Stimulated activated naive CD8-positive, alpha-beta T cell treated with anti-CD3 and anti-CD28 coated beads, Interleukin-15, amount 100 ng/mL, for 72 hours (primary cell): ENCODE results near the gene CCM2.
"Not testable (repeated sequence)": the region's sequence is repeated elsewhere in the genome, so short reads cannot be mapped to it uniquely, and the experiment has no call there.

Source experiments
- ATAC-seq: fragments of 150-1000 bp; cut with Tn5 transposase; 2 replicates; pipeline ENCODE4 v1.10.0; 2021; ENCODE audit warnings: mild to moderate bottlenecking, moderate library complexity
- DNase-seq, 2 donors: peaks; one replicate each; pipeline ENCODE4 v3.0.0; 2021 to 2022
- H3K27ac Mint-ChIP-seq, 2 donors: one replicate each; pipeline ENCODE4 v1.8.0; 2022; ENCODE audit warnings: mild to moderate bottlenecking in 2 of 2, mixed read lengths in 2 of 2, moderate library complexity in 2 of 2
- H3K27me3 Mint-ChIP-seq: one replicate; pipeline ENCODE4 v1.8.0; 2022; ENCODE audit warnings: mixed read lengths
- H3K4me1 Mint-ChIP-seq: one replicate; pipeline ENCODE4 v1.8.0; 2022; ENCODE audit warnings: mild to moderate bottlenecking, mixed read lengths
- H3K4me3 Mint-ChIP-seq, 2 donors: one replicate each; pipeline ENCODE4 v1.8.0; 2022; ENCODE audit warnings: mild to moderate bottlenecking in 2 of 2, mixed read lengths in 2 of 2, moderate library complexity in 1 of 2
- H3K9me3 Mint-ChIP-seq, 2 donors: one replicate each; pipeline ENCODE4 v1.8.0; 2022; ENCODE audit warnings: mixed read lengths in 2 of 2

CCM2 gene

GRCh38 chr7:44999245-45000092 is 532 bp upstream of the CCM2 start:
- Mint-ChIP-seq H3K4me3 (peak overlapping the region; percentile 85 to 89), H3K27ac (peak overlapping the region; percentile 91 to 95), H3K9me3 (no peaks in the 10 kb centered on the region), H3K4me1 (peaks cover 67% of the 10 kb centered on the region), H3K27me3 (no peaks in the 10 kb centered on the region)
- peak; percentile 93 for ATAC-seq
- DNase-seq: peak; percentile 99 to 100

DNA sequence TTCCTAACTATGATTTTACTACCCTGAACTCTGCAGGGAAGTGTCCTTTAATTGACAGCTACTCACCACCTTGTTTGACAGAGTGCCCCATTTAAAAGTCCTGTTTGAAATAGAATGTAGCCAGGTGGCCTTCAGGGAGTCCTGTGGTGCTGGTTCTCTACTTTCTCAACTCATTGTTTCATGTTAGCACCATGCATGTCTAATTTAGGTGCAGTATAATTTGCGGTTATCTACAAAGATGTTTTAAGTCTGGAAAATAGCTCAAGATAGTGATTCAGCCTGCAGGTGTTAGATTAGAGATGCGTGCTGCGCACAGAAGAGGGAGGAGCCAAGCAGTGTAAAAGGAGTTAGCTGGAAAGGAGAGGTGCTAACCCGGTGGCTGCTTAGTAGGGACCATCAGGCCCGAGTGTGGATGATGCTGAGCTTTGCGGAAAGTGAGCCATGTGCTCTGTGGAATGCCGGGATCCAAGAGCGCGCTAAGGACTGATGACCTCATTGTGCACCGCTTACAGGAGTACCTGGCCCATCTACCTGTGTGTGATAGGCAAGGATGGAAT is 1.2 kb downstream of the CCM2 start:
- ATAC-seq (peak; percentile 34), DNase-seq (peak; percentile 46 to 60)
- Mint-ChIP-seq H3K27me3 (no peaks in the 10 kb centered on the region), H3K4me1 (peaks cover 67% of the 10 kb centered on the region), H3K9me3 (no peaks in the 10 kb centered on the region), H3K27ac (peak overlapping the region; percentile 45 to 63), H3K4me3 (peak overlapping the region; percentile 83 to 85)

GRCh38 chr7:45001826-45002225 is 1.8 kb downstream of the CCM2 start:
- Mint-ChIP-seq H3K4me1 (peaks cover 67% of the 10 kb centered on the region), H3K27me3 (no peaks in the 10 kb centered on the region), H3K4me3 (peak overlapping the region; percentile 83 to 85), H3K27ac (peak overlapping the region; percentile 45 to 63), H3K9me3 (no peaks in the 10 kb centered on the region)
- no peak for ATAC-seq
- no peak for DNase-seq

DNA sequence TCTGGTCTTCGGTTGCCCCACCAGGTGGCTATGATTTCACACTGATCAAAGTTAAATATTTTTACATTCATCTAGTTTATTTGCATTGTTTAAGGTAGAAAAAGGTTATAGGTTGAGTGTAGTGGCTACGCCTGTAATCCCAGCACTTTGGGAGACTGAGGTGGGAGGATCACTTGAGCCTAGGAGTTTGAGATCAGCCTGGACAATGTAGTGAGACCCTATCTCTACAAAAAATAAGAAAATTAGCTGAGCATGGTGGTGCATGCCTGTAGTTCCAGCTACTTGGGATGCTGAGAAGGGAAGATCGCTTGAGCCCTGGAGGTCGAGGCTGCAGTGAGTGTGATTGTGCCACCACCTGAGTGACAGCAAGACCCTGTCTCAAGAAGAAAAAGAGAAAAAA is 3.8 kb downstream of the CCM2 start:
- ATAC-seq (no peak), DNase-seq (no peak)
- no peaks in the 10 kb centered on the region for H3K27me3 Mint-ChIP-seq
- H3K4me1 Mint-ChIP-seq: peaks cover 68% of the 10 kb centered on the region
- no peaks in the 10 kb centered on the region for H3K9me3 Mint-ChIP-seq
- H3K27ac Mint-ChIP-seq: peak overlapping the region in 1 of 2 donors; percentile 21
- H3K4me3 Mint-ChIP-seq: no peak overlapping the region

DNA sequence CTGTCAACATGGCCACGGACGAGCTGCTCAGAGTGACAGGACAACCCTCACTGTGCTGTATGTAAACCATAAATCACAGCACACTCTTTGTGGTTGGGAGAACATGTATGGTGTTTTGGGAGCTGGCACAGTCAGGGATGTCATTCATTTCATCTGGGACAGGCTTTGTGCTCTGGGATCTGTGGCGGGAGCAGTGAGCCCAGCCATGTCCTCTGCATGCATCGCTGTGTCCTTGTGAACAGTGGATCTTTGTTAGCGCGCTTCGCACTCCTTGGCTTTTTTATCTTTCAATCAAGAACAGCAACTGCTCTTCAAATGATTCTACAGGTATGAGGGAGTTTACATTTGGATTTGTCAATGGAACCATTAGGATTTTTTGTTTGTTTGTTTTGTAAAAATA is 7.1 kb downstream of the CCM2 start:
- no peak for DNase-seq
- Mint-ChIP-seq H3K27me3 (no peaks in the 10 kb centered on the region), H3K4me3 (peak overlapping the region in 1 of 2 donors; percentile 3), H3K4me1 (peaks cover 67% of the 10 kb centered on the region), H3K27ac (peak overlapping the region in 1 of 2 donors; percentile 45), H3K9me3 (no peaks in the 10 kb centered on the region)
- ATAC-seq: no peak

GRCh38 chr7:45007571-45008328 is 7.7 kb downstream of the CCM2 start:
- H3K27ac Mint-ChIP-seq: peak overlapping the region; percentile 67 to 92
- H3K9me3 Mint-ChIP-seq: no peaks in the 10 kb centered on the region
- peaks cover 63% of the 10 kb centered on the region for H3K4me1 Mint-ChIP-seq
- H3K27me3 Mint-ChIP-seq: no peaks in the 10 kb centered on the region
- peak; percentile 89 for ATAC-seq
- peak overlapping the region in 1 of 2 donors; percentile 3 for H3K4me3 Mint-ChIP-seq
- no peak for DNase-seq

- peak overlapping the region in 1 of 2 donors; percentile 53 for H3K27ac Mint-ChIP-seq
- no peaks in the 10 kb centered on the region for H3K9me3 Mint-ChIP-seq
- ATAC-seq (no peak), DNase-seq (no peak)
- no peaks in the 10 kb centered on the region for H3K27me3 Mint-ChIP-seq
- H3K4me1 Mint-ChIP-seq: peaks cover 35% of the 10 kb centered on the region
- no peak overlapping the region for H3K4me3 Mint-ChIP-seq
Measured at GRCh38 chr7:45013465-45013967, 13.5 kb downstream of the CCM2 start.

GRCh38 chr7:45015313-45015712 is 15.3 kb downstream of the CCM2 start:
- DNase-seq: no peak
- no peaks in the 10 kb centered on the region for H3K9me3 Mint-ChIP-seq
- H3K27ac Mint-ChIP-seq: no peak overlapping the region
- no peak overlapping the region for H3K4me3 Mint-ChIP-seq
- H3K4me1 Mint-ChIP-seq: peaks cover 33% of the 10 kb centered on the region
- no peak for ATAC-seq
- no peaks in the 10 kb centered on the region for H3K27me3 Mint-ChIP-seq

DNA sequence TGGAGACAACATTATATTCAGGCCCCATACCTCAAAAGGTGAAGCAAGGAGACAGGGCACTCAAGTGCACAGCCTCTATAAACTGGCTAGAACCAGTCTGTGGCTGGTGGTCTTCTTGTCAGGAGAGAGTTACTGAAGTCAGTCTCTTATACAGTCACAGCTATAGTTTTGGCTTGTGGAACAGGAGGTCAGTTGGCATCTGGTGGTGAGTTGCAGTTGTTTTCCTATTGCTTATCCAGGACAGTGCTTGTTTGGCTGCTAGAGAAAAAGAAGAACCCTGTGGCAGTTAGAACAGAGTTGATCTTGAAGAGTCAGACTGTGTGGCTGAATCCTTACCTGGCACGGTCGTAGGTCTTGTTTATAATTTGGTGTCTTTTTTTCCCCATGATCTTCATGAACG is 17.3 kb downstream of the CCM2 start:
- DNase-seq (no peak), ATAC-seq (no peak)
- H3K9me3 Mint-ChIP-seq: no peaks in the 10 kb centered on the region
- H3K27me3 Mint-ChIP-seq: no peaks in the 10 kb centered on the region
- peaks cover 49% of the 10 kb centered on the region for H3K4me1 Mint-ChIP-seq
- no peak overlapping the region for H3K4me3 Mint-ChIP-seq
- H3K27ac Mint-ChIP-seq: no peak overlapping the region

DNA sequence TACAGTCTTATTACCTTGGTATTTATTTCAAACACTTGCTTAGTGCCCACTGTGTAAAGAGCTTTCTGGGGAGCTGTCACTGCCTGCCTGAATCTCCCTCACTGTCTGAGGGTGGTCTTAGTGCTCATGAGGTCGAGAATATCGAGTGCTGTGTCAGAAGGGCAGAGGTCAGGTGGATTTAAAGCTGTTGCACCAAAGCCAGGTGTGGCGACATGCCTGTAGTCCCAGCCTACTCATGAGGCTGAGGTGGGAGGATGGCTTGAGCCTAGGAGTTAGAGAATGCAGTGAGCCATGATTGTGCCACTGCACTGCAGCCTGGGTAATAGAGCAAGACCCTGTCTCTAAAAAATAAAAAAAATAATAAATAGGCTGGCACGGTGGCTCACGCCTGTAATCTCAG is 20.9 kb downstream of the CCM2 start:
- no peaks in the 10 kb centered on the region for H3K27me3 Mint-ChIP-seq
- ATAC-seq (no peak), DNase-seq (no peak)
- no peak overlapping the region for H3K4me3 Mint-ChIP-seq
- H3K4me1 Mint-ChIP-seq: peaks cover 39% of the 10 kb centered on the region
- peak overlapping the region in 1 of 2 donors; percentile 8 for H3K27ac Mint-ChIP-seq
- H3K9me3 Mint-ChIP-seq: no peaks in the 10 kb centered on the region

DNA sequence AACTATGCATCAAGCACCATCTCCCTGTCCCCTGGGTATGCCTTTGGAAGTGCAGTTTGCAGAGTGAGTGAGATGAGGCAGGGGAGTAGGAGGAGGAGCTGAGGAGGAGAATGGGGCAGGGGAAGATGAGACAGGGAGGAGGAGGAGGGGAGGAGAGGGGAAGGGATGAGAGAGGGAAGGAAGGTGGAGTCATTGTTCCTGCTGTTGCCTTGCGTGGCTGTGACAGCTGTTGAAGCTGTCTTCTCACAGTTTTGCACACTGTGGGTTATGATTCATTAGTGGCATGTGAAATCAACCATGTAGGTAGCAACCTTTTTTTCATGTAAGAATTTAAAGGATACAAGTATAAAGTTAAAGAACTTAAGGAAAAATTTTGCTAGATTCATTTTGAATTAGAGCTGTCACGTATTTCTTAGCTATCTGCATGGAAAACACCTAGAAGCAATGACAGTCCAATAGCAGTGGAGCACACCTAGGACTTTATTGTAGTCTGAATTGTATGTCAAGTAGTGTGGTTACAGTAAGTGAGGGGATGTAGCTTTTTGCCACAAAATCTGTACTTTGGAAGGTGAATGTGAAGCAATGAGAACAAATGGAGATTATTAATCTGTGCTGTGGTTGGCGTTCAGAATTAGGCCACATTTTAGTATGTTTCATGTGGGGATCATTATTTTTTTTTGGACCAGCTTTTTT is 21.7 kb downstream of the CCM2 start:
- H3K4me3 Mint-ChIP-seq: peak overlapping the region; percentile 1 to 3
- peak overlapping the region in 1 of 2 donors; percentile 40 for H3K27ac Mint-ChIP-seq
- DNase-seq (no peak), ATAC-seq (peak; percentile 81)
- H3K9me3 Mint-ChIP-seq: no peaks in the 10 kb centered on the region
- no peaks in the 10 kb centered on the region for H3K27me3 Mint-ChIP-seq
- peaks cover 46% of the 10 kb centered on the region for H3K4me1 Mint-ChIP-seq

- peaks cover 71% of the 10 kb centered on the region for H3K4me1 Mint-ChIP-seq
Measured at GRCh38 chr7:45024126-45024744, 24.2 kb downstream of the CCM2 start.

DNA sequence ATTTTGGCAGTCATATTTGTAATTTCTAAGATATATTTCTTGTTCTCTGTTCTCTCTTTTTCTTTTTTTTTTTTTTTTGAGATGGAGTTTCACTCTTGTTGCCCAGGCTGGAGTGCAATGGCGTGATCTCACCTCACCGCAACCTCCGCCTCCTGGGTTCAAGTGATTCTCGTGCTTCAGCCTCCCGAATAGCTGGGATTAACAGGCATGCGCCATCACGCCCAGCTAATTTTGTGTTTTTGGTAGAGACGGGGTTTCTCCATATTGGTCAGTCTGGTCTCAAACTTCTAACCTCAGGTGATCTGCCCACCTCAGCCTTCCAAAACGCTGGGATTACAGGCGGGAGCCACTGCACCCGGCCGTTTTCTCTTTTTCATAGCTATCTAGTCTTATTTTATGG is 25.5 kb downstream of the CCM2 start:
- H3K4me3 Mint-ChIP-seq: peak overlapping the region in 1 of 2 donors; percentile 31
- H3K4me1 Mint-ChIP-seq: peaks cover 75% of the 10 kb centered on the region
- not testable (repeated sequence) for DNase-seq, H3K9me3 Mint-ChIP-seq, ATAC-seq, H3K27ac Mint-ChIP-seq, H3K27me3 Mint-ChIP-seq

More at GRCh38 chr7:45024126-45024744, 24.2 kb downstream of the CCM2 start:
- Mint-ChIP-seq H3K27ac (no peak overlapping the region), H3K9me3 (no peaks in the 10 kb centered on the region), H3K4me3 (no peak overlapping the region), H3K27me3 (no peaks in the 10 kb centered on the region)
- no peak for DNase-seq
- ATAC-seq: no peak

DNA sequence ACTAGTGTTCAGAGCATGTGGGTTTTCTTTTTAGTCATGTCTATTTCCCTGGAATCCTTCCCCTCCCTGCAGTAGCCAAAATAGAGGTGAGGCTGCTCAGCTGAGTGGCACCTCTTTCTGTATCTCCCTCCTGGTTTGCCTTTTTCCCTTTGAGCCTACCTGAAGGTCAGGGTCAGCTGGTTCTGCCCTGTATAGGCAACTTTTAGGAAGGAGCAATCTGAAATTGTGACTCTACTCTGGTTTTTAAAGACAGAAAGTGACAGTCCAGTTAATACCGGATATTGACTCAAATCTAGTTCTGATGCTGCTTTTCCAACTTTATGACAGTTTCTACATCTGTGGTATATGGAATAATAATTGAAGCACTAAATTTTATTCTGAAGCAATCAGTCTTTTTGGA is 26.0 kb downstream of the CCM2 start:
- Mint-ChIP-seq H3K4me3 (peak overlapping the region; percentile 29 to 31), H3K9me3 (no peaks in the 10 kb centered on the region), H3K27ac (no peak overlapping the region), H3K27me3 (no peaks in the 10 kb centered on the region), H3K4me1 (peaks cover 70% of the 10 kb centered on the region)
- ATAC-seq: no peak
- DNase-seq: no peak
